ENCODE results near the gene PARN. TPM values are rescaled to one million over a fixed set of nuclear protein-coding genes. Genes with fewer than 3 reads are reported as not detected.
A peak's percentile ranks its signal among the peaks of the same experiment; 100 is the strongest.

The PARN gene
- total and polyA plus RNA-seq, 2 experiments from 2014 or later, result 32.5 to 61.3 TPM

DNA sequence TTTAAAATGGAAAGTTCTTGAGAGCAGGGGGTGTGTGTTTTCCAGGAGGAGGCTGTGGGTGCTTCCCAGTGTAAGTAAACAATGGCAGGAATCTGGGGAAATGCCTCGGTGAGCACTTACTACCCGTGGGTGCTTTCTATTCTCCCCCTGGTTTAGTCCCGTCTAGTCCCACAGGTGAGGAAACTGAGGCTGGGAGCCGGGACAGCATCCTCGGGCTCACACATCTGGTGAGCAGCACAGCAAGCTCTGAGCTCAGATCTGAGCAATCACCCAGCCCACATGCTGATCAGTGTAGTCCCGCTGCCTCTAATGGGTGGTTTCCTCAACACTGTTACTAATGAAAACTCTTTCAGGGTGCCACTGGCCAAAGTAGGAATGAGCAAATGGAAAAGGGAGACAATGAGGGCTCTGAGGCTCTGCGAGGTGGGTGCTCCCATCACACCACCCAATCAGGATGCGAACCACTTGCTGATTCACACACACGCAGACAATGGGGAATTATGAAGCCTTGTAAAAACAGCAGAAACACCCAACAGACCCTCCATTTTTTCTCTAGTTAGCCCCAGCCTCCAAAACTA lies 202.6 kb downstream of the PARN start:
- TF ChIP-seq ZNF462 (CRISPR knock-in tag; IDR thresholded peaks at IDR 0.05), result no peak
- no peak for TF ChIP-seq EZH2phosphoT487 (IDR thresholded peaks at IDR 0.05; ENCODE audit: unreplicated experiment)
- TF ChIP-seq NANOG (IDR thresholded peaks at IDR 0.05; ENCODE audit: borderline replicate concordance), result no peak
- TF ChIP-seq EZH2 (IDR thresholded peaks at IDR 0.05; ENCODE audit: low read depth, unreplicated experiment), result no peak
- TF ChIP-seq POLR2AphosphoS5 (IDR thresholded peaks at IDR 0.05; ENCODE audit: low read depth), result no peak
- TF ChIP-seq ETS1 (IDR thresholded peaks at IDR 0.05), result no peak
- no peak for TF ChIP-seq CTCF (conservative IDR thresholded peaks at IDR 0.05; ENCODE audit: low read depth in 2 of 2)
- TF ChIP-seq STAT1 (IDR thresholded peaks at IDR 0.05; ENCODE audit: unreplicated experiment), result no peak
- TF ChIP-seq REST (IDR thresholded peaks at IDR 0.05; ENCODE audit: unreplicated experiment), result no peak
- TF ChIP-seq ZNF114 (CRISPR knock-in tag; IDR thresholded peaks at IDR 0.05), result no peak
- no peak for TF ChIP-seq ZNF331 (CRISPR knock-in tag; IDR thresholded peaks at IDR 0.05; ENCODE audit: low read depth)
- TF ChIP-seq CREB1 (CRISPR knock-in tag; IDR thresholded peaks at IDR 0.05; ENCODE audit: low read depth), result no peak
- TF ChIP-seq JUNB (IDR thresholded peaks at IDR 0.05; ENCODE audit: unreplicated experiment), result no peak
- Histone ChIP-seq H2AFZ (no peak overlapping the region), H3K79me2 (replicated peaks; ENCODE audit: insufficient read depth) (no peaks in the 10 kb centered on the region), H3K4me1 (ENCODE audit: insufficient read depth) (peaks cover 8% of the 10 kb centered on the region), H3K36me3 (ENCODE audit: insufficient read depth) (no peaks in the 10 kb centered on the region), H3F3A (replicated peaks; ENCODE audit: low read depth) (no peaks in the 10 kb centered on the region), H3K9me2 (ENCODE audit: insufficient read depth) (no peaks in the 10 kb centered on the region), H3K4me3 (no peak overlapping the region), H3K27ac (ENCODE audit: low read depth) (0 out of 2 replicates have a peak overlapping the region, but pooled peaks have one; percentile 50), H4K20me1 (replicated peaks; ENCODE audit: insufficient read depth) (no peaks in the 10 kb centered on the region), H3K27me3 (ENCODE audit: insufficient read depth) (no peaks in the 10 kb centered on the region), H3K4me2 (no peak overlapping the region)
- Mint-ChIP-seq H3K4me3 (no peak overlapping the region), H3K27me3 (ENCODE audit: insufficient read depth, low read depth, poor library complexity) (peaks cover 4% of the 10 kb centered on the region), H3K36me3 (ENCODE audit: low read depth) (peaks cover 16% of the 10 kb centered on the region; the same call in 2 of the 3 replicates), H3K9me3 (0 out of 3 replicates have a peak, but pooled peaks cover 5% of the 10 kb centered on the region), H3K4me1 (peaks cover 15% of the 10 kb centered on the region), H3K27ac (peak overlapping the region; percentile 73)
- DNase-seq (ENCODE audit: low spot score), result no peak
- ATAC-seq, result peak; percentile 58

All from GM23338 (cell line).